Activated CD4-positive, alpha-beta memory T cell treated with anti-CD3 and anti-CD28 coated beads for 36 hours (primary cell): ENCODE results near the gene PAPLN. TPM values are rescaled to one million over a fixed set of nuclear protein-coding genes. Genes with fewer than 3 reads are reported as not detected.

ENCODE experiments used
- CTCF ChIA-PET: fragments of 350-600 bp; sonication (Branson Sonifier 250); formaldehyde crosslinking; loops from one replicate; lab custom pipeline; 2021; ENCODE audit warnings: antibody characterized with exemption, inconsistent platforms; lab: Charles Lee
- POLR2A ChIA-PET: fragments of 350-600 bp; sonication (Branson Sonifier 250); formaldehyde crosslinking; loops from one replicate; lab custom pipeline; 2021; ENCODE audit warnings: antibody characterized with exemption; lab: Charles Lee
- DNase-seq: peaks from one replicate; pipeline ENCODE4 v3.0.0-alpha.2; 2020
- H3K27ac Mint-ChIP-seq: one replicate; pipeline ENCODE4 v1.8.0; 2021; ENCODE audit warnings: mixed read lengths
- H3K27me3 Mint-ChIP-seq: one replicate; pipeline ENCODE4 v1.8.0; 2021; ENCODE audit warnings: mixed read lengths
- H3K36me3 Mint-ChIP-seq: one replicate; pipeline ENCODE4 v1.8.0; 2021; ENCODE audit warnings: mixed read lengths
- H3K4me1 Mint-ChIP-seq: one replicate; pipeline ENCODE4 v1.8.0; 2021; ENCODE audit warnings: low read depth, mixed read lengths
- H3K4me3 Mint-ChIP-seq: one replicate; pipeline ENCODE4 v1.8.0; 2021; ENCODE audit warnings: mild to moderate bottlenecking, mixed read lengths
- H3K9me3 Mint-ChIP-seq: one replicate; pipeline ENCODE4 v1.8.0; 2021; ENCODE audit warnings: mixed read lengths
- intact Hi-C: fragments of 100-400 bp; cut with micrococcal nuclease; formaldehyde crosslinking; loops from one replicate; pipeline ENCODE4 v1.15.1; 2023
- total RNA-seq, 2 experiments: library from RNA; stranded (reverse); gene quantifications; one replicate each; pipeline ENCODE4 v1.2.3, GENCODE V29; 2021

PAPLN gene
- total RNA-seq, 2 experiments from 2014 or later: 0.62 to 0.65 TPM

- H3K4me3 Mint-ChIP-seq: no peak overlapping the region
- ChIA-PET POLR2A (no interaction called here), CTCF (interaction anchor here (1.3 kb wide), 1 partner anchor 37 kb away, joined by 3 read pairs; no protein-coding TSS in a partner anchor)
- no peaks in the 10 kb centered on the region for H3K36me3 Mint-ChIP-seq
- peaks cover 7% of the 10 kb centered on the region for H3K27me3 Mint-ChIP-seq
- no peak overlapping the region for H3K27ac Mint-ChIP-seq
- intact Hi-C loops: no loop called here
- DNase-seq: no peak
- peaks cover 8% of the 10 kb centered on the region for H3K4me1 Mint-ChIP-seq
- no peaks in the 10 kb centered on the region for H3K9me3 Mint-ChIP-seq
Measured at GRCh38 chr14:73267474-73267873, 30.2 kb downstream of the PAPLN start.

DNA sequence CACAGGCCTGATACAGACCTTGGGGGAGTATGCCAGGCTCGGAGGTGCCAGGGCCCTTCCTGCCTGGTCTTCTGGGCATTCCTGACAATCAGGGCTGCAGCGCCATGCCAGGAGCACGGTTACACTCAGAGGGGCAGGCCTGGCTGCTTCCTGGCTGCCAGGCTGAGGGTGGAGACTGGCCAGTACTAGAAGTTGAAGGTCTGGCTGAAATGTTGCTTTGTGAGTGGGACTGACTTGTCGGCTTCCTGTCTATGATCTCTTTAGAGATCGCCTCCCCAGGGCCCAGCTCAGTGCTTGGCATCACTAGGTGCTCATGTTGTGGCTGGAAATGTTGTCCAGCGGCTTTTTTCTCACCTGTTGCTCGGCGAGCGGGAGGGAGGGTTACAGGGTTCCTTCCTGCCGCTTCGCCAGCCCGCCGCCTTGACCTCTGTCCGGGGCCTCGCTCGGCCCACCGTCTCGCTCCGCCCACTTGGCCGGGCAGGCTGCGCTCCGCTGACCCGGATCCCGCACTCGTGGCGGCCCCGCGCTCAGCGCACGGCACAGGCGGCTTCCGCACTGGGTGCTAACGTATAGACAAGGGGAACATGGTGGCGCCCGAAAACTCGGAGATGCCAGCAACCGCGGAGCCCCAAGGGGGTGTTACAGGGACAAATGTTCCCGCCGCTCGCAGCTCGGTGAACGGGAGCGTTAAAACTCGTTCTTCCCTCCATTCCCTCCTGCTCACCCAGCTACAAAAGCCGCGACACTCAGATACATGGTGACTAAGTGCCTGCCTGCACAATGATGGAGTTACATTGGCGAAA, 32.6 kb downstream of the PAPLN start:
- peaks cover 9% of the 10 kb centered on the region for H3K36me3 Mint-ChIP-seq
- DNase-seq: peak; percentile 29
- H3K9me3 Mint-ChIP-seq: no peaks in the 10 kb centered on the region

GRCh38 chr14:73272393-73272792, 35.1 kb downstream of the PAPLN start:
- no peak overlapping the region for H3K27ac Mint-ChIP-seq
- H3K4me3 Mint-ChIP-seq: no peak overlapping the region
- H3K27me3 Mint-ChIP-seq: peaks cover 7% of the 10 kb centered on the region
- H3K36me3 Mint-ChIP-seq: peaks cover 21% of the 10 kb centered on the region
- H3K9me3 Mint-ChIP-seq: no peaks in the 10 kb centered on the region
- intact Hi-C loops: no loop called here
- CTCF ChIA-PET: interaction anchor here (1.1 kb wide), 1 partner anchor 23 kb away, joined by 7 read pairs; no protein-coding TSS in a partner anchor
- POLR2A ChIA-PET: no interaction called here
- no peak for DNase-seq
- H3K4me1 Mint-ChIP-seq: peaks cover 8% of the 10 kb centered on the region

More for the DNA sequence above, 32.6 kb downstream of the PAPLN start:
- intact Hi-C loops: no loop called here
- CTCF ChIA-PET: no interaction called here
- Mint-ChIP-seq H3K4me1 (peaks cover 8% of the 10 kb centered on the region), H3K27ac (no peak overlapping the region), H3K4me3 (peak overlapping the region; percentile 41), H3K27me3 (peaks cover 7% of the 10 kb centered on the region)
- POLR2A ChIA-PET: interaction anchor here (0.6 kb wide), 1 partner anchor 317 kb away, joined by 3 read pairs; no protein-coding TSS in a partner anchor

GRCh38 chr14:73273799-73274198, 36.5 kb downstream of the PAPLN start:
- Mint-ChIP-seq H3K27ac (no peak overlapping the region), H3K4me3 (no peak overlapping the region), H3K27me3 (peaks cover 7% of the 10 kb centered on the region), H3K9me3 (no peaks in the 10 kb centered on the region), H3K36me3 (peaks cover 21% of the 10 kb centered on the region), H3K4me1 (peaks cover 8% of the 10 kb centered on the region)
- CTCF ChIA-PET: no interaction called here
- POLR2A ChIA-PET: no interaction called here
- DNase-seq: no peak
- intact Hi-C loops: no loop called here

- H3K36me3 Mint-ChIP-seq: peaks cover 28% of the 10 kb centered on the region
- no peaks in the 10 kb centered on the region for H3K4me1 Mint-ChIP-seq
- DNase-seq: no peak
- no peak overlapping the region for H3K27ac Mint-ChIP-seq
- CTCF ChIA-PET: no interaction called here
- no peaks in the 10 kb centered on the region for H3K27me3 Mint-ChIP-seq
- intact Hi-C loops: no loop called here
- no peak overlapping the region for H3K4me3 Mint-ChIP-seq
- POLR2A ChIA-PET: no interaction called here
- H3K9me3 Mint-ChIP-seq: no peaks in the 10 kb centered on the region
Measured at GRCh38 chr14:73276836-73277235, 39.5 kb downstream of the PAPLN start.

- Mint-ChIP-seq H3K27me3 (no peaks in the 10 kb centered on the region), H3K9me3 (no peaks in the 10 kb centered on the region), H3K36me3 (peaks cover 32% of the 10 kb centered on the region), H3K4me3 (no peak overlapping the region), H3K27ac (no peak overlapping the region), H3K4me1 (no peaks in the 10 kb centered on the region)
- ChIA-PET POLR2A (no interaction called here), CTCF (no interaction called here)
- intact Hi-C loops: no loop called here
- no peak for DNase-seq
Measured at GRCh38 chr14:73277376-73277775, 40.1 kb downstream of the PAPLN start.

DNA sequence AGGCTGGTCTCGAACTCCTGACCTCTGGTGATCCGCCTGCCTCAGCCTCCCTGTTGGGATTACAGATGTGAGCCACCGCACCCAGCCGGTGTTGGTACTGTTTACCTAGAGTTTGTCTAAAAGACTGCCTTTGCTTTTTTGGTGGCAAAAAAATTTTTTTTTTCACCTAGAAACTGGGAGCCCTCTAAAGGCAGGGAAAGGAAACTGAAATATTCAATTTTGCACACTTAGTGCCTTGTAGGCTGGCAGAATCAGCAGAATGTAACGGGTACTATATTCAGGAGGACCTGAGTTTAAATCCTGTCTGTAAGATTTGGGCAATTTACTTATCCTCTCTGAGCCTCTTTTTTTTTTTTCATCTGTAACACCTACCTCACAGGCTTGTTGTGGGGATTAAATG, 43.6 kb downstream of the PAPLN start:
- Mint-ChIP-seq H3K9me3 (no peaks in the 10 kb centered on the region), H3K27ac (no peak overlapping the region), H3K36me3 (peaks cover 34% of the 10 kb centered on the region), H3K4me1 (no peaks in the 10 kb centered on the region), H3K27me3 (no peaks in the 10 kb centered on the region), H3K4me3 (no peak overlapping the region)
- intact Hi-C loops: no loop called here
- CTCF ChIA-PET: no interaction called here
- POLR2A ChIA-PET: no interaction called here
- DNase-seq: no peak

- Mint-ChIP-seq H3K27me3 (no peaks in the 10 kb centered on the region), H3K4me1 (peaks cover under 1% of the 10 kb centered on the region), H3K36me3 (peaks cover 27% of the 10 kb centered on the region), H3K27ac (no peak overlapping the region), H3K4me3 (no peak overlapping the region), H3K9me3 (no peaks in the 10 kb centered on the region)
- POLR2A ChIA-PET: no interaction called here
- no peak for DNase-seq
- CTCF ChIA-PET: interaction anchor here (1.7 kb wide), 1 partner anchor 11 kb away, joined by 5 read pairs; no protein-coding TSS in a partner anchor
- intact Hi-C loops: no loop called here
Measured at GRCh38 chr14:73283608-73284379, 46.5 kb downstream of the PAPLN start.

- intact Hi-C loops: no loop called here
- POLR2A ChIA-PET: no interaction called here
- Mint-ChIP-seq H3K9me3 (no peaks in the 10 kb centered on the region), H3K4me1 (peaks cover 18% of the 10 kb centered on the region), H3K27me3 (no peaks in the 10 kb centered on the region), H3K27ac (no peak overlapping the region), H3K4me3 (no peak overlapping the region), H3K36me3 (peaks cover 24% of the 10 kb centered on the region)
- CTCF ChIA-PET: interaction anchor here (2.0 kb wide), 1 partner anchor 9 kb away, joined by 10 read pairs; no protein-coding TSS in a partner anchor
- DNase-seq: no peak
Measured at GRCh38 chr14:73285979-73286378, 48.7 kb downstream of the PAPLN start.

- DNase-seq: no peak
- intact Hi-C loops: no loop called here
- peaks cover 18% of the 10 kb centered on the region for H3K4me1 Mint-ChIP-seq
- peaks cover 24% of the 10 kb centered on the region for H3K36me3 Mint-ChIP-seq
- ChIA-PET POLR2A (no interaction called here), CTCF (interaction anchor here (1.4 to 2.0 kb wide), 2 partner anchors 9 to 185 kb away, joined by 9 to 10 read pairs; no protein-coding TSS in a partner anchor)
- no peak overlapping the region for H3K4me3 Mint-ChIP-seq
- no peaks in the 10 kb centered on the region for H3K27me3 Mint-ChIP-seq
- no peak overlapping the region for H3K27ac Mint-ChIP-seq
- no peaks in the 10 kb centered on the region for H3K9me3 Mint-ChIP-seq
Measured at GRCh38 chr14:73286598-73286997, 49.3 kb downstream of the PAPLN start.

GRCh38 chr14:73287071-73287470, 49.8 kb downstream of the PAPLN start:
- intact Hi-C loops: no loop called here

DNA sequence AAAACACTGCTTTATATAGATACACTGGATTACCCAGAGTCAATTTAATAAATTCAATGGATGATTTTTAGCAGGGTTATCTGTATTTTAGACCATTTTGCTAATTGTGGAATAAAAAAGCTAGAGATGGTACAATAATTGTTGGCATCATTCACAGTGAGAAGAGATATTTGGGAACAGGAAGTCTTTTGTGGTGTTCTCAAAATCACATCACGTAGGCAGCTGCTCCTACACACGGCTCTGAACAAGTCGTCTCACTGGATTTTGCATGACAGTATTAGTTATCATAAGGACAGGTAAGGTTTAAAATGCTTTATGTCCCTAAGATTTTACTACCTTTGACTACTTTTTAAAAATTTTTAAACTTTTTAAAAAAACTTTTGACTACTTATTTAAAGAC, 52.0 kb downstream of the PAPLN start:
- no peak overlapping the region for H3K27ac Mint-ChIP-seq
- DNase-seq: no peak
- CTCF ChIA-PET: interaction anchor here (0.6 to 2.0 kb wide), 4 partner anchors 14 to 182 kb away, joined by 3 to 13 read pairs (median 3); no protein-coding TSS in a partner anchor

More at GRCh38 chr14:73287071-73287470, 49.8 kb downstream of the PAPLN start:
- Mint-ChIP-seq H3K9me3 (no peaks in the 10 kb centered on the region), H3K36me3 (peaks cover 23% of the 10 kb centered on the region), H3K4me1 (peaks cover 22% of the 10 kb centered on the region), H3K4me3 (no peak overlapping the region), H3K27ac (no peak overlapping the region), H3K27me3 (no peaks in the 10 kb centered on the region)
- ChIA-PET CTCF (interaction anchor here (1.4 to 2.0 kb wide), 2 partner anchors 8 to 185 kb away, joined by 9 to 10 read pairs; no protein-coding TSS in a partner anchor), POLR2A (no interaction called here)
- DNase-seq: no peak

More for the DNA sequence above, 52.0 kb downstream of the PAPLN start:
- intact Hi-C loops: no loop called here
- peaks cover 26% of the 10 kb centered on the region for H3K36me3 Mint-ChIP-seq
- peaks cover 27% of the 10 kb centered on the region for H3K4me1 Mint-ChIP-seq
- POLR2A ChIA-PET: no interaction called here
- H3K27me3 Mint-ChIP-seq: no peaks in the 10 kb centered on the region
- no peak overlapping the region for H3K4me3 Mint-ChIP-seq
- no peaks in the 10 kb centered on the region for H3K9me3 Mint-ChIP-seq
